Mesenteric fat pad (tissue), 1 donor: ENCODE data around the gene PIP5K1B. TPM values are rescaled to one million over a fixed set of nuclear protein-coding genes. Genes with fewer than 3 reads are reported as not detected.
"Not testable (repeated sequence)": the region's sequence is repeated elsewhere in the genome, so short reads cannot be mapped to it uniquely, and the experiment has no call there.

Experiments used
- DNase-seq: peaks from one replicate; pipeline ENCODE4 v3.0.0-alpha.2; 2020; ENCODE audit warnings: low spot score
- total RNA-seq: library from RNA; stranded (reverse); fragmentation: NEBNext Ultra II Directional; extraction: Animal tissue kit (Norgen Biotek cat#: 25700); gene quantifications from one replicate; pipeline ENCODE4 v1.2.1, GENCODE V29; 2021
- donor health status: DM: yes; HTN: yes; CAD: no.

PIP5K1B gene
- total RNA-seq, 1 donor from 2014 or later, result 0.74 TPM

GRCh38 chr9:68978501-68978900 lies 273.5 kb downstream of the PIP5K1B start:
- DNase-seq, result no peak

- DNase-seq, result no peak
Observed at GRCh38 chr9:68979538-68980314, 274.7 kb downstream of the PIP5K1B start.

GRCh38 chr9:68980341-68980914 lies 275.4 kb downstream of the PIP5K1B start:
- no peak for DNase-seq

- no peak for DNase-seq
Observed at GRCh38 chr9:68981789-68982188, 276.7 kb downstream of the PIP5K1B start.

GRCh38 chr9:68983008-68983411 lies 278.0 kb downstream of the PIP5K1B start:
- no peak for DNase-seq

GRCh38 chr9:68983522-68984424 lies 278.7 kb downstream of the PIP5K1B start:
- no peak for DNase-seq

- not testable (repeated sequence) for DNase-seq
Observed at GRCh38 chr9:68986949-68987348, 281.9 kb downstream of the PIP5K1B start.

- no peak for DNase-seq
Observed at GRCh38 chr9:68991457-68991856, 286.4 kb downstream of the PIP5K1B start.

- DNase-seq, result no peak
Observed at GRCh38 chr9:68995776-68996175, 290.7 kb downstream of the PIP5K1B start.

GRCh38 chr9:68996462-68996861 lies 291.4 kb downstream of the PIP5K1B start:
- no peak for DNase-seq

GRCh38 chr9:68997666-68998065 lies 292.6 kb downstream of the PIP5K1B start:
- DNase-seq, result no peak

- DNase-seq, result no peak
Observed at GRCh38 chr9:68998385-68998784, 293.3 kb downstream of the PIP5K1B start.

GRCh38 chr9:68998812-68999211 lies 293.8 kb downstream of the PIP5K1B start:
- no peak for DNase-seq

- DNase-seq, result no peak
Observed at GRCh38 chr9:68999393-69000105, 294.5 kb downstream of the PIP5K1B start.

- no peak for DNase-seq
Observed at GRCh38 chr9:69001921-69002320, 296.9 kb downstream of the PIP5K1B start.

GRCh38 chr9:69003051-69003450 lies 298.0 kb downstream of the PIP5K1B start:
- DNase-seq, result no peak

- no peak for DNase-seq
Observed at GRCh38 chr9:69004836-69005235, 299.8 kb downstream of the PIP5K1B start.

- DNase-seq, result no peak
Observed at GRCh38 chr9:69009708-69010107, 304.7 kb downstream of the PIP5K1B start.

- DNase-seq, result no peak
Observed at GRCh38 chr9:69012696-69013381, 307.8 kb downstream of the PIP5K1B start.

- DNase-seq, result no peak
Observed at GRCh38 chr9:69013382-69013727, 308.3 kb downstream of the PIP5K1B start.

- DNase-seq, result no peak
Observed at GRCh38 chr9:69014013-69014412, 309.0 kb downstream of the PIP5K1B start, which contains the start of gene PRKACG. PRKACG (minus strand) TSS chr9:69014113; CDS start chr9:69014092, 21 bp downstream.
